ENCODE data around the gene CD44.
A peak's percentile ranks its signal among the peaks of the same experiment; 100 is the strongest.

CD44 gene

DNA sequence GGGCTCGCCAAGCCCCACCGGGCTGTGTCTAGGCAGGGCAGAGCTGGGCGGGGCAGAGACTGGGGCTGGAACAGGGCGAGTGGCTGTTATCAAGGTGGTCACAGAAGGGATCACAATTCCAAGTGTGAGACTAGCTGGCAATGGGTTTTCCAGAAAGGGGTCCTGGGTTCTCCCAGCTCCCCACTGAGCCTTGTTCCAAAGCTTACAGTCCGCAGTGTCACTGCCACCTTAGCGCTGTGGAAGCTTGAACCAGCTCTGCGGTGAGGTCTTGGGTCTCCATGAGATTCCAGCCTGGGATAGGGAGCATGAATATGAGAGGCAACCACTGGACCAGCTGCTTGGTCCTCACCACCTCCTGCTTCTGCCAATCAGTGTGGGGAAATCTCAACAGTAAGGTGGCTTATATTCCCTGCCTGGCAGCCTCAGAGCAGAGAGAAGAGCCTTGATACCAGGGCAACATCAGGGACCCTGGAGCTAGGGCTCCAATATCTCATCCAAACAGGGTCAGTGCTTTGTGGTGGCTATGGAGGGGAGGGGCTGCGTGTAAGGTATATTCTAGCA is 831 bp downstream of the CD44 start:
- DNase-seq (ENCODE audit: low read depth in 2 of 2) = no peak

DNA sequence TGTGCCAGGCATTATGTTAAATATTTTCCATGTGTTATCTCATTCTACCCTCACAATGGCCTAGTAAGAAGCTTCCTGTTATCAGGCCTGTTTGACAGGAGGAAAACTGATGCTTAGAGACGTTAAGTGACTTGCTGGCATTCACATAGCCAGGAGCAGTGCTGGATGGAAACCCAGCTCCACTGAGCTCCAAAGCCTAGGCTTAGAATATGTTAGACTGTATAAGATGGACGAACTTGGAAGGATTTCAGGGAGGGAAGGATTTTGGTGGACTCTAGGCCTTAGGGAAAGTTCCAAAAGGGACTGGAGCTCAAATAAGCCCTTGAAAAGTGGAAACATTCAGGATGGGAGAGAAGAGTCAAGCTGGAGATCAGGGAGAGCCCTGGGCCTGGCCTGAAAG is 2.1 kb downstream of the CD44 start:
- DNase-seq (ENCODE audit: low read depth in 2 of 2) = no peak

DNA sequence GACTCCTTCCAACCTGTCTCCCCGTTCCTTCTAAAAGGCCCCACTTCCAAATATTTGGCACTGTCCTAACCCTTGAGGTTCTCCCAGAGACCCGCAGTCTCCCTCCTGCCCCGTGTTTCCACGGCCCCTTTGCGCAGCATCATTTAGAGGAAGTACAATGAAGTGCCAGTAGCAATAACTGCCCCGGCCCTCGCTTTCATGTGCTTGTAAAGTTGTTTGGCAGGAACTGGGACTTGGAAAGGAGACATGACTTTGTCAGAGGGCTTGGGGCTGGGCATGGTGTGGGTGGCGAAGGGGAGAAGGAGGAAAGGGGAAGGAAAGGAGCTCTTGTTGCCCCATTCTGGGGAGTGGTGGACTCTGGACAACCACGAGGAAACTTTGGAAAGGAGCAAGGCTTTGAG is 2.6 kb downstream of the CD44 start:
- no peak for DNase-seq (ENCODE audit: low read depth in 2 of 2)

DNA sequence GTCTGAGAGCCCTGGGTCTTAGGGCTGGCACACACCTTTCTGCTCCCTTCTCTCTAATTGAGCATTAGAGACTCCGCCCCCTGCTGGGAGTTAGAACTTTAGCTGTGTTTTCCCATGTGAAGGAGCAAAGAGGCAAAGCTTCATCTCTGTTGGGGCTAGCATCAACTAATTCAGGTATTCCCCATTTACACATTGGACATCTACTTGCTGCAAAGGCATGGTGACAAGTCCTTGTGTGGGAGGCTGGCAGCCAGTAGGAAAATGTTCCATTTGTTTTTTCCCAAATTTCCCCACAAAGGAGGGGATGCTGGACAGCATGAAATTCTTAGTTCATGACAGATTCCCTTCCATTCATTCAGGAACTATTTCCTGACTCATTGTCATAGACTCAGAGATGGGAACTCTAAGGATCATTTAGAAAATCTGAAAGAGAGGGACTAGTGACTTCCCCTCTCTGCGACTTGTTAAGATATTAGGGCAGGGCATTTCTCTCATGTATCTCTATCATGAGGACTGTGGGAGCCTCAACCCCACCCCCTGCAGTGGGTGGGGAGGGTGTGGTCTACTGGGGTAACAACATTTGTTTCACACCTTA is 3.6 kb downstream of the CD44 start:
- no peak for DNase-seq (ENCODE audit: low read depth in 2 of 2)

DNA sequence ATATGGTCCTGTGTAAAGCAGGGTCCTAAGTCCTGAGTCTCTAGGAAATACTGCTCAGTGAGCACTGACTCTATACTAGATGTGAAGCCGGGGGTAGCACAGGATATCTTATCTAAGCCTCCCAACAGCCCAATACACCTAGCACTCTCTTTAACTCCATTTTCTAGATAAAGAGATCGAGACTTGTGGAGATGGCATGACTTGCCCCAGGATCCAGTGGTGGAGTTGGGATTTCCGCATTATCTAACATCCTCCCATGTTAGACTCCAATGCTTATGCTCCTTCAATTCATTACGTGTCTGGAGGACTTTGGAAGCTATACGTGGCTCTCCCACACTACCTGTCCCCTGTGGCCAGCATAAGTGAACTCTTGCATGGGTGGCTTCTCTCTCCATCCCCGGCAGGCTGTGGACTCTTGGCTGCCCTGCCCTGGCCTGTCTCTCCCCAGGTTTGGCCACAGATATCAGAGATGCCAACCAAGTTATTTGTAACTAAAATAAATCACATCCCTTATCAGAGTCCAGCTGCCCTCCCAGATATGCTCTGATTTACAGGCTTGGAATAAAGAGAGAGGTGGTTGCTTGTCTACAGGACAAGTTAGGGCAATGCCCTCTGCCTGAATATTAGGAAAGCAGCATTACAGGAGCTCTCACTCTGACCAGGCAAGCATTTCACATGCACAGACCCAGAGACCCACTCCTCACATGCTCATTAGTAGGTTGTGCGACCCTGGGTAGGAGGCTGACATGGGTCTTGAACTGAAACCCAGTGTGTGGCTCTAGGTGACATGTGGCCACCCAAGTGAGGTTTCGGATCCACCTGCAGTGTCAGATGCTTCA is 4.5 kb downstream of the CD44 start:
- DNase-seq (ENCODE audit: low read depth in 2 of 2) = no peak

DNA sequence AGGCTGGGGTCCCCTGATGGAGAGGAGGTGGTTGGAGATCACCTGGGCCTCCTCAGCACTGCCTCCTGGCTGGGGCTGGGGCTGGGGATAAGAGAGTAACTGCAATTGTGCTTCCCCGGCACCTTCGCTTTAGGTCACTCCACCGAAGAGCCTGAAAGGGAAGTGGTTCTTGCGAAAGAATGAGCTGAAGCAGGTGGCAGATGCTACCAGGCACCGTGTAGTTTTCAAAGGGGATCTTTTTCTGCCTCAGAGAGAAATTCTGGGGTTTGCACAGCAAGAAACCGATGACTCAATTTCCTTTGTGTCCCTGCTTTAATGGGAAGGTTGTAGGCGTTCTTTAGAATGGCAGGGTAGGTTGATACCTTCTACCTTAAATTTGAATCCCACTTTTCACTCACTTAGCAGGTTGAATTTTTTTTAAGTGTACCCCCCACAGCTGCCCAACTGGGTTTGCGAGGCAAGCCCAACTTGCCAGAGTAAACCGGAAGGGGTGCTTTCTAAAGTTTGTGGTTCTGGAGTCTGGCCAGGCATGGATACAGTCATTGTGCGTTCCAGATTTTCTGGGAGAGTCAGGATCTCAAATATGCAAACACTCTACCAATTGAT is 5.3 kb downstream of the CD44 start:
- DNase-seq (ENCODE audit: low read depth in 2 of 2) = peak; percentile 35 to 44

DNA sequence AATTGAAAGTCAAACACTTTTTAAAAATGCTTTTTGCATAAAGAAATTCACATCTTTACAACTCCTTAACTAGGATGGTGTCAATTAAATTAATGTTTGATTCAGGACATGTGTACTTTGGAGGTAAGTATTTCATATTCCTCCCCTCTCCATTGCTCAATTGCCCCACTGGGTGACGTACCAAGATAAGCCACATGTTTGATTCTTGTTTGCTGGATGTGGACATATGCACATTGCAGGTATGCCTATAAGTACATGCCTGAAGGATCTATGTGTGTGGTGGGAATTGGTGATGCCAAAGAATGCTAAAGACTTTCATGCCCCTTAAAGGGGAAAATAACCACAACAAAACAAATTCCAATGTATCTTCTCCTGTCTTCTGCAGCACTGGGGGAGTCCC is 5.8 kb downstream of the CD44 start:
- DNase-seq (ENCODE audit: low read depth in 2 of 2) = no peak

DNA sequence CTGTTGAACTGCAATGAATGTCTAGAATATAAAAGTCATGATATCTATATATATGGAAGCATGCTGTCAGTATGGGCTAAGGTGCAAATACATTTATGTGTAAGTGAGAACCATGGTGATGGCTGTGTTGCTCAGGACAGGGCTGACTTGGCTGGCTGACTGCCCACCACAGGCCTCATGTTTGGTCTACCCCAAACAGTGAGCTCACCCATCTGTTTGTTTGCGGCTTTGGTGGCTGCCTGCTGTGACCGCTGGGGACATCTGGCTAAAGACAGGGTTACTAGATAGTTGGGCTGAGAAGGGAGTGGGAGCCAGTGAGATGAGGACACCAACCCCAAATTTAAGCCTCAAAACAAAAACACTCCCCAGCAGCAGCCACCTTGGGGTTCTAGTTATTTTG is 6.3 kb downstream of the CD44 start:
- no peak for DNase-seq (ENCODE audit: low read depth in 2 of 2)

DNA sequence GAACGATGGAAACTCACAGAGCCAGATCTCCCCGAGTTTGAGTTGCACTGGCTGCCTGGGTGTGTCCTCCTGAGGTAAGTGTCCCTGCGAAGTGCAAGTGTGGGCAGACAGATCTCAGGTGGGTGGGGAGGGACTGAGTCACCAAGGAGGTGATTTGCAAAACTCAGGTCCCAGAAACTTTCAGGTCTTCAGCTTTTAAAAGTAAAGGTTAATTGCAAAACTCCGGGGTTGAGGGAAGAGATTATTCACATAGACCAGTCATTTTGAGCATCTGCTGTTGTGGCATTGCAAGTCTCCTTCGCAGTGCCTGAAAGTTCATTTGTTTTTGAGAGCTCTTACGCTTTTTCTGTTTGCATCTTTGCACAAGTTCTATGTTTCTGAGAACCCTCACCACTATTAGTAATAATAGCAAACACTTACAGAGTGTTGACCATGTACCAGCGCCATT is 7.1 kb downstream of the CD44 start:
- DNase-seq (ENCODE audit: low read depth in 2 of 2) = peak; percentile 69 to 82

DNA sequence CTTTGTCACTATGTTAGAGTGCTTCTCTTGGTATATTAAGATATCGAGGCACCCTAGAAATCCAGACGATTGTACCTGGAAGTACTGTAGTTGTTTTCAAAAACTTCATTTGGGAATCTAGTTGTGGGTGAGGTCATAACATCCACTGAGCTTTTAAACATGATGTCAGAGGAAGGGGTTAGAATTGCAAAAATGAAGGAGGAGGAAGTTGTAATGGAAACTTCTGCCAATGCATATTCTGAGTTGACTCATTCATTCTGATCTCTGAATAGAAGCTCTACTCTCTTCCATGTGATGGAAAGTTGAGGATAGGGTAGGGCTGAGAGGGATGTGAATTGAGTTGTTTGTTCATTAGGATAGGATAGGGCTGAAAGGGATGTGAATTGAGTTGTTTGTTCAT is 7.7 kb downstream of the CD44 start:
- no peak for DNase-seq (ENCODE audit: low read depth in 2 of 2)

DNA sequence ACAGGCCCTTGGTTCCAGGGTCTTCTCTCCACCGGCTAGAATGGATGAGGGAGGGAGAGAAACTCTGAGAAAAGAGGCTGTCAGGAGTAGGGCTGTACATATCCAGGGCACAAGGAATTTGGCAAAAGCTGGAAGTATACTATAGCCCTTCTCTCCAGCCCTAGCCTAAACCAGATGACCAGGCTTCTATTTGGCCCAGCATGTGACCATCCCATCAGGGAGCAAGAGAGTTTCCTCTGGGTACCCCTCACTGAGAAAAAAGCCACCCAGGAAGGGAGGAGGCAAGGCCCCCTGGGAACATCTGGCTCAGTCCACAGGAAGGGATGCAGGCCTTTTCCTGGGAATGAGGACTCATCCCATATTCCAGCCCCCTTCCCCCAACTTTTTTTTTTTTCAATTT is 8.3 kb downstream of the CD44 start:
- DNase-seq (ENCODE audit: low read depth in 2 of 2) = no peak

DNA sequence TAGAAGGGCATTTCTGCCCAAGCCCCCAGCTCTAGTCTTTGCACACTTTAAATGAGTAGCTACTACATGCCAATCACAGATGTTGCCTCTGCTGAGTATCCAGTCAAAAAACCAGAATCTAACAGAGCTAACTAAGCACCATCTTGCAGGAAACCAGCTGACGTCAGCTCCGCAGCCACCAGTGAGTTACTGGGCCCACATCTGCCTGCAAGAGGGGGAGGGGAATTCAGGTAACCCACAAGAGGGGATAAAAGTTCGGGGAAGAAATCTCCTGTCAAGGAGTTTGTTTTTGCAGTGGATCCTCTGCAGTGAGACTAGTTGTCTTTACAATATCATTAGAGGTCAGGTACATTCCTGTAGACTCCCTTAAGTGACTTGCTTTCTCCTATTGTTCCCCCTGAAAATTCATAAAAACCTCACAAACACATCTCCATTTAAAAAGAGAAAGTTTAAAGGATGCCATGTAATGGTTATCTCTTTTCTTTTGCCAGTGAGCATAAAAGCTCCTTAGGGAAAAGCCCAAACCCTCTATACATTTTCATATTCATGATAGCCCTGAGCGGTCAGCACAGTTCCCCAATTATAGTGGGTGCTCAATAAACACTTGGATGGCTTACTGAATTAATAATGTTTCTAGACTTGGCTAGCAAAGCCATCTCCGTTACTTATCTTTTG is 9.3 kb downstream of the CD44 start:
- DNase-seq (ENCODE audit: low read depth in 2 of 2) = no peak

DNA sequence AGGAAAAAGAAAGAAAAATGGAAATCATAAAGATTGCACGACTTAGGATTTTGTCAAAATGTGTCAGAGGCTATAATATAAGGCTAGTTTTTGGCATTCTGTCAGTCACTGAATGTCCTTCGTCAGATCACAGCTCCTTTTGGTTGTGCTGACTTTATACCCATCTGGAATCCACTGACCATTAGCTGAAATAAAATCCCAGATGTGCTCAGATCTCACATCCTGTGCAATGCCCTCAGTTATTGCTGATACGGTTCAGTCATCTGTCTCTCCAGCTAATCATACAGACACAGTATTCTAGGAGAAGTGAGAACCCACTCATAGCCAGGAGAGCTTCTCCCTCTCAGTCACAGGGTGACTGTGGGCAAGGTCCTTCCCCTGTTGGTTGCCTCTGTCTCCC is 11.5 kb downstream of the CD44 start:
- DNase-seq (ENCODE audit: low read depth in 2 of 2) = no peak

DNA sequence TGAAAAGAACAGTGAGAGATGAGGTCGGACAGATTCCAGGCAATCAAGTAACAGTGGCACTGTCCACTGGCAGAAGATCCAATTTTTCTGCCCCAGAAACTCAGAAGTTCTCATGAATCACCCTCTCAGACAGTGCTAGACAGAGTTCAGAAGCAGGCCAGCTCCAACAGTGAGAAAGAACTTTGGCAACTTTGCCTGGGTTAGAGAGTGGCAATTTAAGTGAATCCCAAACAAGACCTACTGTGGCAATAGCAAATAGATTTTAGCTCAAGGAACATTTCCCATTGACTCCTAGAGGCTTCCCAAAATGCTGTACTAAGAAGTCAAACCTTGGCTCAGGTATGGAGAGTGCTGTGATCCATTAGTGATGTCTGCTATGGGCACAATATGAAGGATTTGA is 12.3 kb downstream of the CD44 start:
- DNase-seq (ENCODE audit: low read depth in 2 of 2) = no peak

DNA sequence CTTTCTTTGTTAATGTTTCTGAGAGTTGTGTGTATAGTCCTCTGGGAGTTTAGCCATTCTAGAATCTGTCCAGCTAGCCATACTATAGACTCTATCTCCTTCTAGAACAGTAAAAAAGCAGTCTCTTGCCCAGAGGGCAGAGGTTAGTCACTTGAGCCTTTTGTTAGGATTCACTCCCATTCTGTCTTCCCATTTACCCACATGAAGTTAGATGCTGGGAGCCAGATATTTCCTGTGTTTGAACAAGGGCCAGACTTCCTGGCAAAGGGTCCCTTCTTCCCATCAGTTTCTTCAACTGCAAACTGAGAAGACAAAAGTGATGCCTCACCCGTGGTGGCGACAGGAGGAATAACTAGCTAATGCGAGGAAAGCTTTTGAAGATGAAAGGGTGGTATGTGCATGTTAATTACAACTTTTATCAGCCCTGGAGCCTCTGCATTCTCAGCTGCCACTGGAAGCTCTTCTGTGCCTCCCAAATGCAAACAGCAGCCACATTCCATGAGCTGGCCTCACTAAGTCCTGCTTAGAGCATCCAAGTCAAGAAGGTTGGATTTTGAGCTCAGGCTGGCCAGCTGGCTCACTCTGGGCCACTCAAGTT is 12.8 kb downstream of the CD44 start:
- no peak for DNase-seq (ENCODE audit: low read depth in 2 of 2)

DNA sequence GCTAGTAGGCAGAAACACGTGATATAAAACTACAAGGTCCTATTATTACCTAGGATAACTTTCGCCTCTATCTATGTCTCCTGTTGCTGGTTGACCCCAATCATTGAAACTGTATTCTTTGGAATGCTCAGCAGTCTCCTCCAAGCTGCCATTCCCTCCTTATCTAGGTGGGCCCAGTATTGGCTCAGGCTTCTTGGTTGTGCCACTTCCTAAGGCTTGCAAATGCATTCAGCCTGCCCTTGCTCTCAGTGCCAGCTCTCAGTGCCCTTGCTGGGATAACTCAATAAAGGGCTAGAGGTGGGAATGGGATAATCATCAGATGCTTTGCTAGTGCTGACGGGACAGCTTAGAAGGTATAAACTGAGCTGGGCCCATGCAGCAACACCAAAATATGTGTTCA is 13.6 kb downstream of the CD44 start:
- DNase-seq (ENCODE audit: low read depth in 2 of 2) = no peak

DNA sequence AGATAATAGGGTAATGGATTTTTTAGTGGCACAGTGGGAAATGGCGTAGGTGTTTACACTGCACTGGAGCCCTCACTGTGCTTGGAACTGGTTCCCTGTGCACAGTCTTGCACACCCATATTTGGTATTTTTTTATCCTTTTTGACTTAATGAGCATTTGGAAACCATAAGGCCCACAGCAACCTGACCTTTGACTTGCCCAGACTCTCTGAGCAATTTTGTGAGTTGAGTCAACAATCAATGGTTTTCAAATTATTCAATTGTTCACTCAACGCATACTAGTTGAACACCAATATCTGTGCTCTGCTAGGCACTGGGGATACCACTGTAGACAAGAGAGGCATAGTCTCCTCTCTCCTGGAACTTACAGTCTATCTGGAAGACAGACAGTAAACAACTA is 14.3 kb downstream of the CD44 start:
- DNase-seq (ENCODE audit: low read depth in 2 of 2) = no peak

DNA sequence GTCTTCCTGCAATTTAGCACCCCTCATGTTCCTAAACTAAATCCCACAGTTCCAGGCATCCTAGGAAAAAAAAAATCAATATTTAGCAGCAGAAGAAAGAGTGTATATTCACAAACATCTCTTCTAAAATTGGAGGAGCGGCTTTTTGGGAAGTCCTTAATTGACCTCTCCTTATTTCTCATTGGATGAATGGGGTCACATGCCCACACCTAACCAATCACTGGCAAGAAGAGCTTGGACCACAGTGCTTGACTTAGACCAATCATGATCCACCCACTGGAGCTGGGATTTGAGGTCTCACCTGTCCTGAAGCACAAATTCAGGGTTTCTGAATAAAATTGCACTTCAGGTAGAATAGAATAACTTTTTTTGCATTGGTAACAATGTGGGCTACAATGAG is 16.0 kb downstream of the CD44 start:
- DNase-seq (ENCODE audit: low read depth in 2 of 2) = no peak

DNA sequence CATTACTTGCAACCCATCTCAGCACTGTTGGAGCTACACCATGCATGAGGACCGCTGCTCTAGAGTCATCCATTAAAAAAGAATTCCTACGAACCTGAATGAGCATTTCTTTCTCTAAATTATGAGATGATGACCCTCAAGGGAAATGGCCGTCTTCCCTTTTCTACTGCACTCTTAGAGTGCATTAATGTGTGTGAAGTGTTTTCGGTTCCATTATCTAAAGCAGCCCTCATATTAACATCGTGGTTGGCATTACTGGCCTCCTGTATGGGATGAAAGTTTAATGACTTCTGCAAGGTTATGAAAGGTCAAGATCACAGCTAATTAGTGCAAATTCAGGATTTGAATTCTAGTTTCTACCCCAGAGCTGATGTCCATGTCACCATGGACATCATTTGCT is 16.7 kb downstream of the CD44 start:
- no peak for DNase-seq (ENCODE audit: low read depth in 2 of 2)

DNA sequence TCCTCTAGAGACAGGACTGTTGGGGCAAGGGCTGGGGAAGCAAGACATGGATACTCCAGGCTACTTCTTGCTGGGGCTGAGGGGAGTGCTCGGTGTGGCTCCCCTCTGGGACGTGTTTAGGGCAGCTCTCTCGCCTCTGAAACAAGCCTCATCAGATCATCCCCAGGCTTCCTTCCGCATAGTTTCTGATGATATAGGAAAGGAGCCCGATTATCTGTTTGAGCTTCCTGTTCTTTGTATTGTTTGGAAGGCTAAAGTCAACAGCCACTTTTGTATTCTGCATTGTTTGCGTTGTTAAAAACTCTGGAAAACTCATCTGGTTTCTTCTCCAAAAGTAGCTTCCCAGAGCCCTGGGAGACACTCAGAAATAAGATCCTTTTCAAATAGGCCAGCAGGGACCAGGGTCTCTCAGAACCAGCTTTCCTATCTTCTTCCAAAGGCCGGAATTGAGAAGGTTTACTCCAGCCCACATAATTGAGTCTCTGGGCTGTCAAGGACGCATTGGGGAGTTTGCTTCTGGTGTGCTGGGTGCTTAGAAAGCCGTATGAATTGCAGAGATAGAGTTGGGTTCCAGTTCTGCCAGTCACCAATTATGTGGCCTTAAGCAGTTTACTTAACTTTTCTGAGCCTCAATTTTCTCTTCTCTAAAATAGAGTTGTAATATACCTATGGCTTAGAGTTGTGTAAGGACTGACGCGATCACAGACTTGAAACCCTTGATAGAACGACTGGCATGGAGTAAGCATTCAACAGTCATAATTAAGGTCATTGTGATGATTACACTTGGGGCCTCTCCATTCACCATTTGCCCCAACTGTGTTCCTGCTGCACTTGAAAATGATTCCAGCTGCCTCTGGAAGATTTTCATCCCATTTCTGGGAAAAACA is 19.1 kb downstream of the CD44 start:
- DNase-seq (ENCODE audit: low read depth in 2 of 2) = no peak

Data from activated CD8-positive, alpha-beta memory T cell treated with anti-CD3 and anti-CD28 coated beads for 4 hours (primary cell).